ENCODE data around the gene HAT1. TPM values are rescaled to one million over a fixed set of nuclear protein-coding genes. Genes with fewer than 3 reads are reported as not detected.

HAT1 gene
- 20.8 and 60.4 TPM in 2 replicates for total RNA-seq

DNA sequence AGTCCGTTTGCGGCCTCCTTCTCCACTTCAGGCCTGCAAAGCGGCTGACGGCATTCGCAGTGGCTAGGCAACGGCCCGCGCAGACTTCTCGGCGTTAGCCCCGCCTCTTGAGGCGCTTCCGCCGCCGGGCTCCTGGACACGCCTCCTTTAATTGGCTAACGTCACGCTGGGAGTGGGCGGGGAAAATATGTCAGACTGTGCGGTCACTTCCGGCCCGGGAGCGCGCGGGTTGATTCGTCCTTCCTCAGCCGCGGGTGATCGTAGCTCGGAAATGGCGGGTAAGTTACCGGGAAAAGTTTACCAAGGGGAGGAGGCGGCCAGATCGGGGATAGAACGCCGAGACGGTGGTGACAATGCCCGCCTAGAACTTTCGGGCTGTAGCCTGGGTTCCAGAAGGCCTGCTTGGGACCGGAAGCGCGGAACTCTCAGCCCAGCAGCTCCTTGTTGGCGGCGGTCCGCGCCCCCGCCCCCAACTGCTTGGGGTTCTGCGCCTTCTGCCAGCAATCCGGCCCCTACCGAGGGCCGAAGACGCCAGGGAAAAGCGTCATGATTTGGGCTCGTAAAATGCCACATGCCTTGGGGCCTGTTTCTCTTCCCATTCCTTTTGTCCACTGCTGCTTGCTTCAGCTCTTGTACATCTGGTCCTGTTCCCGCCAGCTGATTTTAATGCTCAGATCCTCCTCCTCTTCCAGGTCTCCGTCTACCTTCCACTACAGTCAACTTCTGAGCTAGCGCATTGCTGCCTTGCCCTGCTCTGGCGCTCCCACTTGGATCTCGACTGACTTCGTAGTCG is at the start of gene HAT1:
Gene HAT1 (plus strand): TSS at position 232 of the 793 bp plus-strand sequence. CDS start 40 bp downstream, at position 272.

DNA sequence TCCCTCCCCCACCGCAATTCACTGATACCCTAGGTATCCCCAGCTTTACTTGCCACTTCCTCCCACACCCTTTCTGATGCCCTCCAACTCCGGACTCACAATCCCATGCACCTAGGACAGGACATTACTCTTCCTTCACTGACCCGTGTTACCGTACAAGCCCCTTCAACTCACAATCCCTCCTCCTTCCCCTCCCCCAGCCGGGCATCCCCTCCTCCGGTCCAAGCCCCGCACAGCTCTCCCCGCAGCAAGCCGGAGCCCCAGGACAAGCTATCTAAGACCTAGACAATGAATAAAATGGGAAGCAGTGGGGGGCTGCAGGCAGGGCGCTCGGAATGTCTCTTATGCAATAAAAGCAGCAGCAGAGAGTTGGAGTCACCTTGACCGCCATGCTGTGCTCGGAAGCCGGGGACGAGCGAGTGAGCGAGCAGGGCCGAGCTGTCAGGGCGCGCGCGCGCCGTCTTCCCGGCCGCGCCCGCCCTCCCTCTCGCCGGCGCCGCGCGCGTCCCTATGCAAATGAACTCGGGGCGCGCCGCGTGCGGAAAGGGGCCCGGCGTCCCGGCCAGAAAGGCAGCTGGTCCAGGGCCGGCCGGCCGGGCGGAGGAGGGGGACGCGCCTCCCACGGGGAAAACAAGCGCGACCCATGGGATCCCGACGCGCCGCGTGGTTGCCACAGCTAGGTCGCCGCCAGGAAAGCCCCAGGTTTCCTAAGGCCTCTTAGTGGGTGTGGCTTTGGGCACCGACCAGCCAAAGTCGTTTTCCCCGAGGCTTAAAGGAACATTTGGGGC is 28.2 kb upstream of the HAT1 start, which contains the start of gene SLC25A12:
Gene SLC25A12 (minus strand): TSS at position 421 of the 788 bp plus-strand sequence. CDS start 30 bp downstream, at position 391.

GRCh38 chr2:171999604-172000469 is 77.6 kb downstream of the HAT1 start, which contains the start of gene METAP1D:
METAP1D (plus strand) TSS chr2:171999953; CDS start chr2:171999970, 17 bp downstream.

Other genes starting within 250 kb of the HAT1 start
- gene DYNC1I2, start 235.0 kb upstream of the HAT1 start, total RNA-seq: 93.0 and 124 TPM in 2 replicates
- 10.5 and 31.8 TPM in 2 replicates for gene SLC25A12, start 28.2 kb upstream of the HAT1 start, total RNA-seq
- 3.1 and 5.6 TPM in 2 replicates for gene METAP1D, start 77.5 kb downstream of the HAT1 start, total RNA-seq
- 0.43 TPM in 1 of 2 replicates, not detected in the other for gene DLX1, start 163.0 kb downstream of the HAT1 start, total RNA-seq
- gene DLX2, start 180.4 kb downstream of the HAT1 start, total RNA-seq: 0.29 TPM in 1 of 2 replicates, not detected in the other

All from placental pericyte (primary cell).